GM18508 (cell line): Measurements from ENCODE around the gene TPP1.

ENCODE experiments used
- ATAC-seq: cut with Tn5 transposase; IDR thresholded peaks from one replicate; pipeline ENCODE4 v1.9.1; 2021; ENCODE audit warnings: moderate number of reproducible peaks; ENCODE audit not compliant: insufficient read depth, unreplicated experiment

Gene TPP1

GRCh38 chr11:6619004-6619745, at the start of gene TPP1:
Gene TPP1 (minus strand): TSS chr11:6619422. CDS start chr11:6619400, 22 bp downstream.
- ATAC-seq: peak; percentile 97

- ATAC-seq: no peak
These were observed 48.6 kb upstream of the TPP1 start for GRCh38 chr11:6667733-6668374.

GRCh38 chr11:6666302-6667183, 47.3 kb upstream of the TPP1 start:
- no peak for ATAC-seq

- ATAC-seq: no peak
These were observed 45.3 kb upstream of the TPP1 start for GRCh38 chr11:6664551-6664950.

GRCh38 chr11:6663794-6664469, 44.7 kb upstream of the TPP1 start:
- no peak for ATAC-seq

GRCh38 chr11:6660712-6661111, 41.5 kb upstream of the TPP1 start:
- no peak for ATAC-seq

- no peak for ATAC-seq
These were observed 39.4 kb upstream of the TPP1 start for GRCh38 chr11:6658647-6659046.

- ATAC-seq: no peak
These were observed 38.1 kb upstream of the TPP1 start for GRCh38 chr11:6657346-6657745.

GRCh38 chr11:6656936-6657335, 37.7 kb upstream of the TPP1 start:
- no peak for ATAC-seq

GRCh38 chr11:6656584-6656915, 37.3 kb upstream of the TPP1 start:
- no peak for ATAC-seq

GRCh38 chr11:6655790-6656583, 36.8 kb upstream of the TPP1 start, which contains the start of gene DCHS1:
Gene DCHS1 (minus strand): TSS chr11:6655809. CDS start chr11:6641613, 14,196 bp downstream.
- ATAC-seq: no peak

- ATAC-seq: no peak
These were observed 36.0 kb upstream of the TPP1 start for GRCh38 chr11:6655020-6655789.

- no peak for ATAC-seq
These were observed 35.2 kb upstream of the TPP1 start for GRCh38 chr11:6654281-6655019.

GRCh38 chr11:6653656-6654055, 34.4 kb upstream of the TPP1 start:
- no peak for ATAC-seq

- no peak for ATAC-seq
These were observed 33.9 kb upstream of the TPP1 start for GRCh38 chr11:6653097-6653496.

- no peak for ATAC-seq
These were observed 33.0 kb upstream of the TPP1 start for GRCh38 chr11:6652182-6652581.

GRCh38 chr11:6650980-6651379, 31.8 kb upstream of the TPP1 start:
- no peak for ATAC-seq

- ATAC-seq: no peak
These were observed 30.9 kb upstream of the TPP1 start for GRCh38 chr11:6650104-6650503.
